HEK293T (cell line): Measurements from ENCODE around the gene PPP1R13B.

Source experiments
- CTCF ChIA-PET: fragments of 350-600 bp; formaldehyde crosslinking; extraction: SDS; loops from one replicate; lab custom pipeline; 2021; ENCODE audit warnings: antibody characterized with exemption, inconsistent platforms; lab: Yijun Ruan, JAX
- POLR2A ChIA-PET: fragments of 350-600 bp; formaldehyde crosslinking; extraction: SDS; loops from one replicate; lab custom pipeline; 2020; ENCODE audit warnings: antibody characterized with exemption, inconsistent platforms; lab: Yijun Ruan, JAX
- DNase-seq: peaks from one replicate; pipeline ENCODE4 v3.0.0; 2012; ENCODE audit warnings: mixed read lengths; ENCODE audit errors: extremely low spot score
- ARNT ChIP-seq: fragments of 450-650 bp; IDR thresholded peaks from 2 replicates; pipeline ENCODE4 v1.6.1; 2017; ENCODE audit warnings: mild to moderate bottlenecking
- BHLHE40 ChIP-seq: fragments of 450-650 bp; IDR thresholded peaks from 2 replicates; pipeline ENCODE4 v1.6.1; 2016; ENCODE audit warnings: mild to moderate bottlenecking, moderate library complexity, borderline replicate concordance
- CTBP1 ChIP-seq: fragments of 450-650 bp; IDR thresholded peaks from 2 replicates; pipeline ENCODE4 v1.6.1; 2016; ENCODE audit warnings: borderline replicate concordance
- ELF4 ChIP-seq: fragments of 450-650 bp; IDR thresholded peaks from 2 replicates; pipeline ENCODE4 v1.6.1; 2017; ENCODE audit warnings: antibody characterized with exemption
- FOXA1 ChIP-seq: fragments of 450-650 bp; IDR thresholded peaks from 2 replicates; pipeline ENCODE4 v1.6.1; 2016; ENCODE audit warnings: mild to moderate bottlenecking
- FOXK2 ChIP-seq: fragments of 450-650 bp; IDR thresholded peaks from 2 replicates; pipeline ENCODE4 v1.6.1; 2016; ENCODE audit warnings: mild to moderate bottlenecking
- FOXM1 ChIP-seq: fragments of 450-650 bp; IDR thresholded peaks from 2 replicates; pipeline ENCODE4 v1.6.1; 2017; ENCODE audit warnings: mild to moderate bottlenecking, borderline replicate concordance
- HDGF ChIP-seq: fragments of 450-650 bp; IDR thresholded peaks from 2 replicates; pipeline ENCODE4 v1.6.1; 2017; ENCODE audit warnings: antibody characterized with exemption, borderline replicate concordance
- L3MBTL2 ChIP-seq: fragments of 450-650 bp; conservative IDR thresholded peaks from 2 replicates; pipeline ENCODE4 v1.6.1; 2016; ENCODE audit warnings: mild to moderate bottlenecking
- LEF1 ChIP-seq: fragments of 450-650 bp; IDR thresholded peaks from 2 replicates; pipeline ENCODE4 v1.6.1; 2017; ENCODE audit warnings: mild to moderate bottlenecking, borderline replicate concordance
- NFRKB ChIP-seq: fragments of 450-650 bp; IDR thresholded peaks from 2 replicates; pipeline ENCODE4 v1.6.1; 2016; ENCODE audit warnings: mild to moderate bottlenecking, moderate library complexity
- PKNOX1 ChIP-seq: fragments of 450-650 bp; IDR thresholded peaks from 2 replicates; pipeline ENCODE4 v1.6.1; 2016
- SP1 ChIP-seq: fragments of 450-650 bp; IDR thresholded peaks from 2 replicates; pipeline ENCODE4 v1.6.1; 2017
- SUZ12 ChIP-seq: fragments of 450-650 bp; IDR thresholded peaks from 2 replicates; pipeline ENCODE4 v1.6.1; 2016; ENCODE audit warnings: mild to moderate bottlenecking
- TARDBP ChIP-seq: fragments of 450-650 bp; IDR thresholded peaks from 2 replicates; pipeline ENCODE4 v1.6.1; 2016
- ZNF384 ChIP-seq: fragments of 450-650 bp; IDR thresholded peaks from 2 replicates; pipeline ENCODE4 v1.6.1; 2016

PPP1R13B gene

GRCh38 chr14:103699261-103699661 lies 148.1 kb downstream of the PPP1R13B start:
- ChIA-PET POLR2A (interaction anchor here (1.4 to 2.6 kb wide), 2 partner anchors 10 to 16 kb away, joined by 3 to 13 read pairs; partner anchors contain the start of genes XRCC3 and ZFYVE21), CTCF (no interaction called here)
- no peak for DNase-seq
- TF ChIP-seq PKNOX1: no peak
- no peak for TF ChIP-seq L3MBTL2
- TF ChIP-seq HDGF: no peak
- TF ChIP-seq TARDBP: no peak
- no peak for TF ChIP-seq ELF4
- no peak for TF ChIP-seq LEF1
- TF ChIP-seq BHLHE40: no peak
- no peak for TF ChIP-seq FOXA1
- no peak for TF ChIP-seq CTBP1
- TF ChIP-seq ARNT: no peak
- no peak for TF ChIP-seq SUZ12
- no peak for TF ChIP-seq FOXK2
- no peak for TF ChIP-seq SP1
- no peak for TF ChIP-seq NFRKB
- TF ChIP-seq ZNF384: no peak
- no peak for TF ChIP-seq FOXM1

GRCh38 chr14:103698380-103699260 lies 148.8 kb downstream of the PPP1R13B start:
- TF ChIP-seq ZNF384 (no peak), FOXK2 (no peak)
- DNase-seq: no peak
- ChIA-PET POLR2A (interaction anchor here (2.6 kb wide), 1 partner anchor 17 kb away, joined by 13 read pairs; the partner anchor contains the start of genes XRCC3 and ZFYVE21), CTCF (no interaction called here)

GRCh38 chr14:103697603-103698379 lies 149.6 kb downstream of the PPP1R13B start:
- CTCF ChIA-PET: interaction anchor here (0.6 kb wide), 1 partner anchor 111 kb away, joined by 11 read pairs; no protein-coding TSS in a partner anchor
- TF ChIP-seq ZNF384 (no peak), ELF4 (no peak), L3MBTL2 (no peak), NFRKB (no peak), FOXA1 (no peak), SP1 (no peak), LEF1 (no peak), BHLHE40 (no peak)
- DNase-seq: no peak
- POLR2A ChIA-PET: interaction anchor here (1.9 kb wide), 1 partner anchor 8 kb away, joined by 4 read pairs; no protein-coding TSS in a partner anchor

- POLR2A ChIA-PET: interaction anchor here (1.9 kb wide), 1 partner anchor 9 kb away, joined by 4 read pairs; no protein-coding TSS in a partner anchor
Measured at GRCh38 chr14:103697206-103697602, 150.2 kb downstream of the PPP1R13B start.

GRCh38 chr14:103696466-103697071 lies 150.8 kb downstream of the PPP1R13B start:
- CTCF ChIA-PET: no interaction called here
- DNase-seq: no peak
- TF ChIP-seq ARNT (no peak), FOXK2 (no peak)
- POLR2A ChIA-PET: interaction anchor here (1.1 to 1.9 kb wide), 2 partner anchors 9 to 19 kb away, joined by 4 to 5 read pairs; partner anchors contain the start of genes XRCC3 and ZFYVE21

More at GRCh38 chr14:103697206-103697602, 150.2 kb downstream of the PPP1R13B start:
- no peak for DNase-seq
- CTCF ChIA-PET: interaction anchor here (0.6 kb wide), 1 partner anchor 111 kb away, joined by 11 read pairs; no protein-coding TSS in a partner anchor
- TF ChIP-seq FOXM1: no peak
- TF ChIP-seq SUZ12: no peak
- TF ChIP-seq CTBP1: no peak
- TF ChIP-seq LEF1: no peak
- no peak for TF ChIP-seq ZNF384
- TF ChIP-seq FOXA1: no peak
- TF ChIP-seq ARNT: no peak
- TF ChIP-seq NFRKB: no peak
- no peak for TF ChIP-seq SP1
- TF ChIP-seq TARDBP: no peak
- no peak for TF ChIP-seq PKNOX1
- TF ChIP-seq HDGF: no peak
- no peak for TF ChIP-seq ELF4

- ChIA-PET POLR2A (interaction anchor here (1.1 to 1.9 kb wide), 2 partner anchors 10 to 20 kb away, joined by 4 to 5 read pairs; partner anchors contain the start of genes XRCC3 and ZFYVE21), CTCF (no interaction called here)
- DNase-seq: no peak
- TF ChIP-seq FOXM1 (no peak), LEF1 (no peak), ELF4 (no peak), FOXK2 (no peak), CTBP1 (no peak)
Measured at GRCh38 chr14:103696070-103696402, 151.3 kb downstream of the PPP1R13B start.
